ENCODE data around the gene RNF215.
"Not testable (repeated sequence)": the region's sequence is repeated elsewhere in the genome, so short reads cannot be mapped to it uniquely, and the experiment has no call there.

RNF215 gene

DNA sequence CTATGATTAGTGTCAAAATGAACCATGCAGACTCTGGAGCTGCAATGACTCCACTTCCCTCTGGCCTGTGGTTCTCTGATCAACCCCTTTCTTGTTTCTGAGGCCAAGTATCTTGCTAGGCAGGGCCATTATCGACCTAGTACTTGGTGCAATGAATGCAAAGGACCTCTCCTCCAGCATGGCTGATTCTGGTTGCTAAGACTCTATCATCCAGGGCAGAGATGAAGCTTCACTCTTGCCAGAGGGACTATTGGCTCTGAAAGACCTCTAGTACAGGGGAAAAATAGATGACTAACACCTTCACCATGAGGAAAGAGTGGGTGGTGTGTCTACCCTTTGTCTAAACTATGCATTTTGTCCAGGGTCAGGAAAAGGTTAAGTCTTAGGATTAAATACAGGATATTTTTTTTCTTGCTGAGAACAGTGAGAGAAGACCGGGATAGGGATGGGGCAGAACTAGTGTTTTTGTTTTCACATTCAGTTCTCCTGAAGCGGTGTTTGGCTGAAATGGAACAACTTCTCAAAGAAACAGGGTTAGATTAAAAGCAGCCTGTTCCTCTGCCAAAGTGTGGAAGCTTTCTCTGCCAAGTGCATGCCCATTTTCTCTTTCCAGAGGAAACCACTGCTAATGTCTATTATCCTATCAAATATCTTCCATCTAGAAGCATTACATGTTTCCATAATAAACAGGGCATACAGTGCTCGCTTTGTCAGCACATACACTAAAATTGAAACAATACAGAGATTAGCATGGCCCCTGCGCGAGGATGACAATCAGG, 33.3 kb upstream of the RNF215 start:
- no peak for DNase-seq

DNA sequence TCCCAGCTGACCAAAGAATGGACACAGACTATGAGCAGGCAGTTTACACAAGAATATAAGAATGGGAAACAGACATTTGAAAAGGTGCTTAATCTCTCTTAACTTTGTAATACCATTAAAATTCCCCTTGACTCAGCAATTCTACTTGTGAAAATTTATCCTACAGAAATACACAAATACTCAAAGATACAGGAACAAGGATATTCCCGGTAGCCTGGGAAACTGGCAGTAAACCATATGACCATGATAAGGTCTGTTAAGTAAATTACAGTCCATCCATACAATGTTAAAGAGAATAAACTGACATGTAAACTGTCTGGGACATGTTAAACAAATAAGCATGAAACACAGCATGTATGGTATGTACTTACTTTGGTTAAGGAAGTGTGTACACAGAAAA, 29.6 kb upstream of the RNF215 start:
- no peak for DNase-seq

DNA sequence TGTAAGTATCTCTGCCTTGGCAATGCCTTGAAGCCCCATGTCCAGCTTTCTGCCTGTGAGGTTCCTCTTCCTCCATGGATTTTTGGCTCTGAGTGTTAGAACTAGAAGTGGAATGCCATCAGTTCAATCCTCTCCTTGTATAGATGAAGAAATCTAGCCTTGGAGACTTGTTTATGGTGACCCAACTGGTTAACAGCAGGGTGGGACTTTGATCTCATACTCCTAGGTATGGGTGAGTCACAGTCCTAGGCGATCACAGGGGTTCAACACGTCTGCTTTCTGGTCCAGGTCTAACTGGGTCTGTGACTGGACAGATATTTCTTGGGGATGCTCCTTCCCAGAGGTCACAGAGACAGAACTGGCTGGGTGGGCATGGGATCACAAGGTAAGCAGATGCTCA, 29.2 kb upstream of the RNF215 start:
- no peak for DNase-seq

DNA sequence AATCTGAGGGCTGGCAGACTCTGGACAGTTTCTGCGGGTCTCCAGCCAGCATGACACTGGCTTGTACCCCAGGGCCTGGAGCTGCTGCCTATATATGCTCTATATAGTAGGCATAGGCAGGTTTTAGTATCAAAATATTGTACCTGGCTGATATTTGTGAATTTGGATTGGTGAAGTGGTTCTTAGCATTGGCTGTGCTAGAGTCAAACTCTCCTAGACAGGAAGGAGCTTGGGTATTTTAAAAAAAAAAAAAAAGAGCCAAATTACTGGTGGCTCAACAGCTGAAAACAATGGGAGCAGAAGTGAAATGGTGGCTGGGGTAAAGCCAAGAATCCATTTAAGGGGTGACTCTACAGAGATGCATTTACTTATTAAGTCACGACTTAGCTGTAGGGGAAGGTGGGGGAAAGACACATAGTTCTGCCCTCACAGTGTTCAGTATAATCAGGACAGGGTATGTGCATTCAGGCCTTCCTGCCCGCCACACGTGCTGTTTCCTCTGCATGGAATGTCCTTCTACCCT, 27.4 kb upstream of the RNF215 start:
- no peak for DNase-seq

DNA sequence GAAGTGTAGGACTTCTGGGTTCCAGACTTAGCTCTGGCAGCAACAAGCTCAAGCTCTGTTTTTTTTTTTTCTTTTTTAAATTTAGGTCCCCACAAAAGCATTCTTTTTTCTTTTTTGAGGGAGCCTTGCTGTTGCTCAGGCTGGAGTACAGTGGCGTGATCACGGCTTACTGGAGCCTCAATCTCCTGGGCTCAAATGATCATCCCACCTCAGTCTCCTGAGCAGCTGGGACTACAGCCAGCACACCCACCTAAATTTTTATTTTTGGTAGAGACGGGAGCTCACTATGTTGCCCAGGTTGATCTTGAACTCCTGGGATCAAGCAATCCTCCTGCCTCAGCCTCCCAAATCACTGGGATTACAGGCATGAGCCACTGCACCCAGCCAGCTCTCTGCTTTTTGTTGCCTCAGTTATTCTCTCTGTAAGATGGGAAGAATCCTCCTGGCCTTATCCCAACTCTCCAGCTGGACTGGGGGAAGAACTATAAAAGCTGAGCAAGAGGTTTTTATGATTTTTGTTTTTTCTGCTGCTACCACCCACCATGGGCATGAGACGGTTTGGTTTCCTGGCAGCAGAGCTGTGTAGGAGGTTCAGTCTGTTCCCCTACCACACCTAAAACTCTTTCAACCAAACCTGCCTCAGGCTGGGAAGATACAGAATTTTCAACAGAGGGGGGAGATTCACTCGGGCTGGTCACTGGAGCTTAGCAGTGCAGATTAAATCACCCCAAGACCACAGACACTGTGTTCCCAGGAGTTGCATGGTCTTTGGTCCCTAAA, 26.7 kb upstream of the RNF215 start:
- no peak for DNase-seq

DNA sequence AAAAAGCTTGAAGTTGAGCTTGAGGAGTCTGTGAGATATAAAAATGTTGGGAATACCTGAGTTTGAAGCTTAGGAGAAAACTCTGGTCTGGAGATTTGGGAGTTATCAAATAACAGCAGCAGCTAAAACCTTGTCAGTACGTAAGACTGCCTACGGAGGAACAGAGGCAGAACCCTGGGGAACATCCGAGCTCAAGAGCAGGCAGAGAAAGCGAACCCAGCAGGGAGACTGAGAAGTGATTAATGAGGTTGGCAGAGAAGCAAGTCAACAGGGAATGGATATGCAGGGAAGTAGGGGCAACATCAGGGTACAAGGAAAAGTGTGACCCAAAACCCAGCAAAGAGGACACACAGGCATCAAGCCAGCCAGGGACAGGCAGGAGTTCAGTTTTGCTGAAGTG, 25.8 kb upstream of the RNF215 start:
- no peak for DNase-seq

DNA sequence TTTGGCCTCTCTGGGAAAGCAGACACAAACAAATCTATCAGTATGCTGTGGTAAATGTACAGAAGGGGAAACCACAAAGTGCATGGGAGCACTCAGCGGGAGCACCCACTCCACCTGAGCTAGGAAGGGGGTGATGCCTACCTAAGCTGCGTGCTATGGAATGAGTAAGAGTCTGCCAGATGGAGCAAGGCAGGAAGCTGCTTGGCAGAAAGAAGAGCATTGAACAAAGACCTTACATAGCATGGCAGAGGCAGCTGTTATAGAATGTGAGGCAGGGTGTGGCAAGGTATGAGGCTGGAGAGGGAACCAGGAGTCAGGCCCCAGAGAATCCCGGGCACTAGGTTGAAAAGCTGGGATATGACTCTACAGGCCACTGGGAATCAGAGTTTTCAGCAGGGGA, 24.6 kb upstream of the RNF215 start:
- DNase-seq: no peak

DNA sequence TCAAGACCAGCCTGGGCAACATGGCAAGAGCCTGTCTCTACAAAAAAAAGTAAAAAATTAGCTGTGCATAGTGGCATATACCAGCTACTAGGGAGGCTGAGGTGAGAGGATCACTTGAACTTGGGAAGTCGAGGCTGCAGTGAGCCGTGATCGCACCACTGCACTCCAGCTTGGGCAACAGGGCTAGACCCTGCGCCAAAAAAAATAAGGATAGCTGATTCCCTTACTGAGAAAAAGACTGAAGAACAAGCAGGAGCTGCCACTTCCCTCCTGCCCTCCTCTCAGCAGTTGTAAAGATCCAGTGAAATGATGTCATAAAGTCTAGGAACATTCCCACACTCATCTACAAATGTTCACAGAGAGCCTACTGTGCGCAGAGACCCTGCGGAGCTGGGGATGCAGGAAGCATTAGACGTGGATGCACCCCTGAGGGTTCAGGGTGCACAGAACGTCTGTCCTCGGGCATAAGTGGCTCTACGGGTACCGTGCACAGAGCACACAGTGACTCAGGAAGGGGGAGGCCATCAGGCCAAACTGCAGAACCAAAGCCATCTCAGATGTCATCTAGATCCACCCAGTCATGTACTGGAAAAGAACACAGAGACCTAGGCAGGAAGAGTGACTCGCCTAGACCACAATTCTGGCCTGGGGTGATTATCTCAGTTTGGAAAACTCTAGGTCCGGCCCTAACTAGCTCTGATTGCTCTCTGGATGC, 21.3 kb upstream of the RNF215 start:
- DNase-seq: no peak

DNA sequence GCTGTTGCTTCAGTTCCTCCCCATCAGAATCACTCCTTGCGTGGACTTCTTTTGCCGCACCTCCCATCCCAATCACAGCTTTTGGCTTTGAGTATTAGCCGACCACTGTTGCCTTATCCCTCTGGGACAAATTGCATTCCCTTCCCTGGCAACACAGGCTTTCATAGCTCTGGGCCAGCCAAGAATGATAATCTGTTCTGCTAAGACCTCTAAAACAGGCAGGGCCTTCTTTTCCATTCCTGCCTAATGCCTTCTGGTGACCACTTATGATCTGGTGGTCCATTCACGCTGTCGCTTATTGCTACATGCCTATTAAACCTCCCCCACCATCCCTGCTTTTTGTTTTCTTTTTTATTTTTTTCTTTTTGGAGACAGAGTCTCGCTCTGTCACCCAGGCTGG, 19.2 kb upstream of the RNF215 start:
- no peak for DNase-seq

DNA sequence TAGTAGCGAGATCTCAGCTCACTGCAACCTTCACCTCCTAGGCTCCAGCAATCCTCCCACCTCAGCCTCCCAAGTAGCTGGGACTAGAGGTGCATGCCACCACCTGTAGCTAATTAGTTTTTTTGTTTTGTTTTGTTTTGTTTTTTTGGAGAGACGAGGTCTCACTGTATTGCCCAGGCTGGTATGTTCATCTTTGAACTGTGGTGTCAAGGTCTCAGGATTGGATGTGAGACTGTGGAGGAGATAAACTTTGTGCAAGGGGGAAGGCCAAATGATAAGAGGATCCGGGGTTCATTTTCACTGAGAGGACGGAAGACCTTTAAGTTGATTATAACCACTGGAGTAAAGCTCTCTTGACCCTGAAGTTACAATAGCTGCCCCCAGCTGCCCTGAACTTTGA, 18.5 kb upstream of the RNF215 start:
- DNase-seq: no peak

DNA sequence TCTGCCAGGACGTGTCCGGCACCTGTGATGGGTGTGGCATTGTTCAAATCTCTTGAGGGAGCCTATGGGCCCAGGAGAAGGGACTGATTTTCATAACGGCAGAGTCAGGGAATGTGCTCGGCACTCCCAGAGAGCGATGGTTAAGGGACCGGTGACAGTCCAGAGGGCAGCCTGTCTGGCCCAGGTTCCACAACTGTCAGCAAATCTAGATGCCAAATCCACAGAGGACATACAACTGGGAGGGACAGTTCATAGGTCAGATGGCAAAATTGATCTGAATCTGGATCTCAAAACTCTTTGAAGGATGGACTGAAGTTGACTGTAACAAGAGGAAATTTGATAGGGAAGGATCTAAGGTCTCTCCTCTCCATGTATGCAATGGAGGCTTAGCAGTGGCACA, 17.1 kb upstream of the RNF215 start:
- DNase-seq: no peak

DNA sequence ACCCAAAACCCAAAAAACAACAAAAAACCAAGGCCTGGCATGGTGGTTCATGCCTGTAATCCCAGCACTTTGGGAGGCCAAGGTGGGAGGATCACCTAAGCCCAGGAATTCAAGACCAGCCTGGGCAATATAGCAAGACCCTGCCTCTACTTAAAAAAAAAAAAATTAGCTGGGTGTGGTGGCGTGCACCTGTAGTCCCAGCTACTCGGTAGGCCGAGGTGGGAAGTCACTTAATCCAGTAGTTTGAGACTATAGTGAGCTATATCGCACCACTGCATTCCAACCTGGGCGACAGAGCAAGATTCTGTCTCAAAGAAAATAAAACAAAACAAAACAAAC, 15.5 kb upstream of the RNF215 start:
- DNase-seq: not testable (repeated sequence)

DNA sequence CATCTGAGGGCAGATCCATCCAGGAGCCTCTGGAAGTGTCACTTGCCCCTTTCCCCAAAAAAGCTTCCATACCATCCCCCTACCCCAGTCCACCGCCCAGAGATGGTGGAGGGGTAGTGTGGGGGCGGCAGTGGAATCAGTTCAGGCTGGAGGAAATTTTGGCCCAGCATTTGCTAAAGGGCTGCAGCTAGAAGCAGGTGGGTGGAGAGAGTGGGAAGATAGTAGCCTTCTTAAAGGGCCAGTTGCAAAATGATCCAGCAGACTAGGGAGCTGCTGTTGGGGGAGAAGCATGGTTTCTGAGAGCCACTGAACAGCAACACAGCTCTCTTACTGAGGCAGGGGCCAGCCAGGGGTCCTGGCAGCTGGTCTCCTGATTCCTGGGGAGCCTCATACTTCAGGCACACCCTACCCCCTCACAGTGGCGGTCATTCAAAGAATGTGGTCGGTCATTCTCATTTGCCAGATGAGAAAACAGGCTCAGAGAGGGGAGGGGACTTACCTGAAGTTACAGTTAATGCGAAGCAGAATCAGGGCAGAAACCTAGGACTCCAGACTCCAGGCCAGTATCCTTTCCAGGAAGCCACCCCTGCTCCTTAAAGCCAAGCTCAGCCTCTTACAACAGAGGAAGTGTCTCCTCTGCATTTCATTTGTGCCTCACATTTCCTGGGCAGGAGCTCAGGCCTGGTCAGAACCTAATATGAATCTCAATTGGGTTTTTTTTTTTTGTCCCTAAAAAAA, 15.0 kb upstream of the RNF215 start:
- no peak for DNase-seq

DNA sequence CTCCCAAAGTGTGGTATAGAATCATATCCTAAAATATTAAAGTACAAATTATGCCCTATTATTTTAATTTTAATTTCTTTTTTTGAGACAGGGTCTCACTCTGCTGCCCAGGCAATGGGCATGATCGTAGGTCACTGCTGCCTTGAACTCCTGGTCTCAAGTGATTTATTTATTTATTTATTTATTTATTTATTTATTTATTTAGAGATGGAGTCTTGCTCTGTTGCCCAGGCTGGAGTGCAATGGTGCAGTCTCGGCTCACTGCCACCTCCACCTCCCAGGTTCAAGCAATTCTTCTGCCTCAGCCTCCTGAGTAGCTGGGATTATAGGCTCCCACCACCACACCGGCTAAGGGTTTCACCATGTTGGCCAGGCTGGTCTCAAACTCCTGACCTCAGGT, 13.8 kb upstream of the RNF215 start:
- not testable (repeated sequence) for DNase-seq

DNA sequence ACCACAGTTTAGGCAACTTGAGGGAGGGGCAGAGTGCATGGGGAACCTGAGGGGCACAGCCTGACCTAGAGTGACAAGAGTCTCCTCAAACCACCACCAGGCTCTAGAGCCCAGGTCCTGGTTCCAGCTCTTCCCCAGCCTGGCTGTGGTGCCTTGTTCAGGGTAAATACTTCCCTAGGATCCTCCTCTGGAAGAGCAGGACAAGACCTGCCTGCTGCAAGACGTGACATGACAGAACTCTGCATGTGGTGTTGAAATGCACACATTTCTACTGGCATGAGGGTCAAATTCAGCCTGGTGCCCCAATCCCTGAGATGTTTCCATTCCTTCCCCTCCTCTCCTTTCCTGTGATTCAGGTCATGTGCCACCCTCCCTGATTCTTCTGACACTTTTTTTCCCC, 12.9 kb upstream of the RNF215 start:
- DNase-seq: no peak

DNA sequence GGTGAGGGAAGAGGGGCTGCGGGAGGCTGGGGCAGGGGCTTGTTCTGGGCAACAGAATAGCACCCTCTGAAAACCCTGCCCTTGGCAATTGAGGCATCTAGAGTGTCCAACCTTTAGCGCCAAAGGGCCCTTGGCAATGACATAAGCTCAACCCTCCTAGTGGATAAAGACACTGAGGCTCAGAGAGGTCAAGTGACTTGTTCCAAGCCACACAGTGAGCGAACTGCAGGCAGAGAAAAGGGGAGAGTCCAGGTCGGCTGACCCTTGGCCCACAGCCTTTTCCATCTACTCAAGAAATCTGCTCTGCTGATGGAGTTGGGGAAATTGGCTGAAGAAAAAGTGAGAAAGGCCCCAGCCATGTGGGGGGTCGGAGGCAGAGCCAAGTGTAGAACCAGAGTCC, 12.5 kb upstream of the RNF215 start:
- DNase-seq: no peak

DNA sequence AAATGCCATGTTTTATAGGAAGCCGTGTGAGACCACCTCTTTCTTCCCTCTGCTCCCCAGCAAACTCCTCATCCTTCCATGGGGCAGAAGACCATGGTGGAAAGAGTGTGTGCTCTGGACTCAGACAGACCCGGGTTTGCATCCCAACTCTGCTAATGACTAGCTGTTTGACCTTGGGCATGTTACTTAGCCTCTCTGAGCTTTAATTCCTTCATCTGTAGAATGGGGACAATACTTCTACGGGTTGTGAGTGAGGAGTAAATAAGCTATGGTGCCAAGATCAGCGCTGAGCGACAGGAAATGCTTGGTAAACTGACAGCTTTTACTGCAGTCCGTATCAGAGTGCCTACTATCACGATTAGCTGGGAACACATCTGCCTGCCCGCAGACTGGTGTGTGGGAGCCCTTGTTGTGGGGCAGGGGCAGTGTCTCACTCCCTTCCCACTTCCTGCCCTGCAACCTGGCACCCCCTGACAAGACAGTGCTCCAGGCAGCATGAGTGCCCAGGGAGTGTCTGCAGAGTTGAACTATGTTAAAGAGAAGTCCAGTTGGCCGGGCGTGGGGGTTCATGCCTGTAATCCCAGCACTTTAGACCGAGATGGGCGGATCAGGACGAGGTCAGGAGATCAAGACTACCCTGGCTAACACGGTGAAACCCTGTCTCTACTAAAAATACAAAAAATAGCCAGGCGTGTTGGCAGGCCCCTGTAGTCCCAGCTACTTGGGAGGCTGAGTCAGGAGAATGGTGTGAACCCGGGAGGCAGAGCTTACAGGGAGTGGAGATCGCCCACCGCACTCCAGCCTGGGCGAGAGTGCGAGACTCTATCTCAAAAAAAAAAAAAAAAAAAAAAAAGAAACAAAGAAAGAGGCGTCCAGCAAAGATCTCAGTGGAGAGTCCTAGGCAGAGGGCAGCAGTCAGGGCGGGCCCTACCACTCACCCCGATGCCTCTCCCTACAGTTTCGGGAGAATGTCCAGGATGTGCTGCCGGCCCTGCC, 11.8 kb upstream of the RNF215 start:
- DNase-seq: no peak

DNA sequence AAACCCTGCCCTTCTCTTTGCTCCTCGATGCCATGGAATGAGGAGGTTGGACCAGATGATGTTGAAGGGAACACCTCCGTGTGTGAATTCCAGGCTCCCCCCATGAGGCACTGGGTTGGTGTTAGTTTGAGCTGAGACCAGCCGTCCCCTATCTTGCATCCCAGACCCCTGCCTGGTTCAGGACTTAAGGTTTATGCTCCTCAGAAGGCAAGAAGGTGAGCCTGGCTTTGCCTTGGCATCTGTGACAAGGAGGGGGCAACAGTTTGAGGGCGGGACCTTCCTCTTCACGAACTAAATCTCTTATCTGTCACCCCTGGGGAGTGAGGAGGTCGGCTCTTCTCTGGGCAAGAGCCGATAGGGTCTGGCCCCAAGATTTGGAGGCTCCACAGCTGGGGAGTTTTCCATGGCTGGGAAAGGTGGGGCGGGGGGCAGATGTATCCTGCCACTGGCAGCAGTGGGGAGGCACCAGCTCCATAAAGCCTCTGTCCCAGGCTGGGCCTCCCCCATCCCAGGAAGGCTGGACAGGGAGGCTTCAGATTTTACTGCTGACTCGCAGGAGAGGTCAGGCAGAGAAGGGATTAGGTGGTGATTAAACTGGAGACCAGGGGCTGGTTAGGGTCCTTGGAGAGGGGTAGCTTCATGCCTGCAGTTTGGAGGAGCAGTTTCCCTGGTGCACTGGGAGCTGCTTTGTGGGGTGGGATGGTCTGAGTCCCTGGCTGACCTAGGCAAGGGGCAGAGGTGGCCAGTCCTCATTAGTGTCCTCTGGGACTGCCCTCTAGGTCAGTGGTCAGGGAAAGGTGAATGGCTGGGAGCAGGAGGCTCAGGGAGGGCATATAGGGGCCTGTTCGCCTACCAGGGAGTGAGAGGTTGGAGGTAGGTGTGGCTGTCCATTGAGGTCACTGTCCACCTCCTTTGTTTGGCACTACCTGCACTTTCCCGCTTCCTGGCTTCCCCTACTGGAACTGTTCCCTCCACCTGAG, 10.7 kb upstream of the RNF215 start:
- no peak for DNase-seq

DNA sequence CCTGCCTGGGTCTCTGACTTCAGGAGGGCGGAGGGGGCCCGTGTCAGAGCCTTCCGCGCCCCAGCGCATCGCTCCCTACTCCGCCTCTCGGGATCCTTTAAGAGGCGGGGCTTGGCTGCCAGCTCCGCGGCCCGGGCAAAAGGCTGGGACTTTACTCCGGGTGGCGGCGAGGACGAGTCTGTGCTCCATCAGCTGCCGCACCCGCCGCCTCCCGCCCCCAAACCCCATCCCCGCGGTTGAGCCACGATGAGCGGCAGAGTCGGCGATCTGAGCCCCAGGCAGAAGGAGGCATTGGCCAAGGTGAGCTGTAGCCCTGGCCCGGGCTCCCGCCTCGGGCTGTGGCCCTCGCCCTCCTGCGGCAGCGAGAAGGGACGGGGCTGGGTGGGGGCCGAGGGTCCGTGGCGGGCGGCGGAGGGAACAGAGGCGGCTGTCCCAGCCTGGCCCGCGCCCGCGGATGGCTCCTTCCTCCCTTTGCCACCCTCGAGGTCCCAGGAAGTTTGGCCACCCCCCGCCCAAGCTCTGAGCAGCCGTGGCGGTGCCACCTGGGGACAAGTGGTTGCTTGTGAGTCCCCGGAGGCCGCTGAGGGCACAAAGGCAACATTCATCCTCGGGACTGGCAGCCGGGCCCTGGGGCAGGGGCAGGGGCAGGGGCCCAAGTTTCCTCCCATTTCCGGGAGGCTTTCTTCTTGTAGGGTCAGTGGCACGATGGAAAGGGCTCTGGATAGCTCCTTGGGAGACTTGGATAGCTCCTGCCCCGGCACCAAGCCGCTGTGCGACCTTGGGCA, 9.9 kb upstream of the RNF215 start, which contains the start of gene SEC14L2:
Gene SEC14L2 (plus strand): TSS at position 148 of the 785 bp plus-strand sequence. CDS start 99 bp downstream, at position 247.
- no peak for DNase-seq

DNA sequence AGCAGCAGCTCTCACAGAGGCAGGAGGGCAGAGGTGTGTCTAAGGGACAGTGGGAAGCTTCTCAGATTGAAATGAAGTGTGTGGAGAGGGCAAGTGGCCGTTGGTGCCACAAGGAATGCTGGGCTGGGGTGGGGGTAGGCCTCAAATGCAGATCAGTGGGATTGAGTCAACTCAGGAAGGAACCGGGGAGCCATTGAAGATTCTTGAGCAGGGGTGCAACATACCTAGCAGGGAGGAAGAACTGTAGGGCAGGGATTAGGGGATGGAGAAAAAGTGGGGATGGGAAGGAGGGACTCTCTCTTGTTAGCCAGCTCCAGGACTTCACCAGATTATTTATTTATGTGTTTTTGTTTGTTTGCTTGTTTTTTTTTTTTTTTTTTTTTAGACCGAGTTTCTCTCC, 6.7 kb upstream of the RNF215 start:
- DNase-seq: no peak

Measured in SIG-M5 (cell line).